GM12873 (cell line): ENCODE results near the gene SLC31A1.

Experiments
- TF ChIP-seq, protein P1 (sequence below): IDR thresholded peaks from 2 replicates; pipeline ENCODE4 v1.5.1; 2012; ENCODE audit warnings: low read depth, mild to moderate bottlenecking, moderate library complexity, low read length, control low read depth; ENCODE audit not compliant: insufficient read depth; ENCODE audit errors: missing control alignments

SLC31A1 gene

GRCh38 chr9:113298924-113299770 lies 77.8 kb downstream of the SLC31A1 start:
- TF ChIP-seq, protein P1, sequence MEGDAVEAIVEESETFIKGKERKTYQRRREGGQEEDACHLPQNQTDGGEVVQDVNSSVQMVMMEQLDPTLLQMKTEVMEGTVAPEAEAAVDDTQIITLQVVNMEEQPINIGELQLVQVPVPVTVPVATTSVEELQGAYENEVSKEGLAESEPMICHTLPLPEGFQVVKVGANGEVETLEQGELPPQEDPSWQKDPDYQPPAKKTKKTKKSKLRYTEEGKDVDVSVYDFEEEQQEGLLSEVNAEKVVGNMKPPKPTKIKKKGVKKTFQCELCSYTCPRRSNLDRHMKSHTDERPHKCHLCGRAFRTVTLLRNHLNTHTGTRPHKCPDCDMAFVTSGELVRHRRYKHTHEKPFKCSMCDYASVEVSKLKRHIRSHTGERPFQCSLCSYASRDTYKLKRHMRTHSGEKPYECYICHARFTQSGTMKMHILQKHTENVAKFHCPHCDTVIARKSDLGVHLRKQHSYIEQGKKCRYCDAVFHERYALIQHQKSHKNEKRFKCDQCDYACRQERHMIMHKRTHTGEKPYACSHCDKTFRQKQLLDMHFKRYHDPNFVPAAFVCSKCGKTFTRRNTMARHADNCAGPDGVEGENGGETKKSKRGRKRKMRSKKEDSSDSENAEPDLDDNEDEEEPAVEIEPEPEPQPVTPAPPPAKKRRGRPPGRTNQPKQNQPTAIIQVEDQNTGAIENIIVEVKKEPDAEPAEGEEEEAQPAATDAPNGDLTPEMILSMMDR, result no peak

- TF ChIP-seq, protein P1, result no peak
Observed at GRCh38 chr9:113299800-113300292, 78.5 kb downstream of the SLC31A1 start.

DNA sequence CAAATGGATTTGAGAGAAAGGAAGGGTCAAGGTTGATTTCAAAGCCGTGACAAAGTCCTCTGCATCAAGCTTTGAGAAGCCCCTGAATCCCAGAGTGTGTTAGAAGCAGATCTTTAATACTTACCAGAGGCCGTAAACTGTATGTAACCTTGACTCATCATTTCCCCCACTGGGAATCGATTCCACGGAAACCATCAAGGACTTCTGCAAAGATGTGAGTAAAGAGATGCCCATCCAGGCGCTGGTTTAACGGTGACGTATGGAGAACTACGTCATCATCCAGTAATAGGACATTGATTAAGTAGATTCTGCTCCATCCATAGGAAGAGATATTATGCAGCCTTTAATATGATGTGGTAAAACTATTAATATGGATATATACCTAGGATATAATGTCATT lies 80.2 kb downstream of the SLC31A1 start:
- TF ChIP-seq, protein P1, result no peak

GRCh38 chr9:113302792-113303418 lies 81.6 kb downstream of the SLC31A1 start, which contains the start of gene RNF183:
Gene RNF183 (minus strand): TSS chr9:113303376. CDS start chr9:113298184, 5,192 bp downstream.
- TF ChIP-seq, protein P1, result no peak

GRCh38 chr9:113306566-113306965 lies 85.2 kb downstream of the SLC31A1 start:
- TF ChIP-seq, protein P1, result no peak

- TF ChIP-seq, protein P1, result no peak
Observed at GRCh38 chr9:113307396-113307975, 86.1 kb downstream of the SLC31A1 start.
